Measurements from ENCODE around the gene TMEM106C. TPM values are rescaled to one million over a fixed set of nuclear protein-coding genes. Genes with fewer than 3 reads are reported as not detected.

The TMEM106C gene
- total RNA-seq, 1 donor from 2014 or later, result 59.1 TPM

DNA sequence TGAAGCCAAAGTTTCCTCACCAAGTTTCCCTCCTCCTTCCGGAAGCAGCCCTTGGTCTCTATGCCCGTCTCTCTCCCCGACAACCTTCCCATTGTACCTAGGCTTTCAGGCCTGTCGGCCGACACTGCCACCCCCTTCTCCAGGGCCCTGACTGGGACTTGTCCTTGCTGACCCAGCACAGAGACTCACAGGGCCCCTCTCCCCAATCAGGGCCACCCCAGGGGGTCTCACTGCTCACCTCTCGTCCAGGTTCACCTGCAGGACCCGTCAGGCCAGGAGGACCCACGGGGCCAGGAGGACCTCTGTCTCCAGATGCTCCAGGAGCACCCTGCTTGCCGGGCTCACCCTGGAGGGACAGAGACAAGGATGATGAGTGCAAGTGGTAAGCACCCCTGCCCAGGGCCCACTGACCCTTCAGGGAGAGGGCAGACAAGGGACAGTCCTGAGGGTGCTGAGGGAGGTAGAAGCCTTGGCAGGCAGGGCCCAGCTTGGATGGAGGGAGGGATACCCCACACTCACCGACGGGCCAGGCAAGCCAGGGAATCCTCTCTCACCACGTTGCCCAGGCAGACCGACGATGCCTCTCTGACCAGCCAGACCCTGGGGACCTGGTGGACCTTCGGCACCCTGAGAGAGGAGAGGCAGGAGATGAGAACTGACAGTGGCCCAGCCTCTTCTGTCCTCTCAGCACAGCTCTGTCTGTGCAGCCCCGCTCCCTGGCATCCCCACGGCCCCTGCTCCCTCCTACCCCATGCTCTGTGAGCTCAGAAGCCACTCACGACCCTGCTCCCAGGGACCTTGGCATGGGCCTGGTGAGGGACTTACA lies 14.6 kb downstream of the TMEM106C start:
- DNase-seq (ENCODE audit: low spot score in 2 of 2), result no peak
- FAIRE-seq, result no peak

DNA sequence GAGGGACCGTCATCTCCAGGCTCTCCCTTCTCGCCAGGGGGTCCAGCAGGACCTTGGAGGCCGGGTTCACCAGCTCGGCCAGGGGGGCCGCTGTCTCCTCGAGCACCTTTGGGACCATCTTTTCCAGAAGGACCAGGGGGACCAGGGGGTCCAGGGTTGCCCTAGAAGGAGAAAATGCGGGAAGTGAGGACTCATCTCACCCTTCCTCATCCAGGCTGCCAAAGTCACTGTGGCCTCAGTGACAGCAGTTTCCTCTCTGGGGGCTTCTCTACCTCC lies 15.1 kb downstream of the TMEM106C start:
- DNase-seq (ENCODE audit: low spot score in 2 of 2) (no peak), FAIRE-seq (no peak)

DNA sequence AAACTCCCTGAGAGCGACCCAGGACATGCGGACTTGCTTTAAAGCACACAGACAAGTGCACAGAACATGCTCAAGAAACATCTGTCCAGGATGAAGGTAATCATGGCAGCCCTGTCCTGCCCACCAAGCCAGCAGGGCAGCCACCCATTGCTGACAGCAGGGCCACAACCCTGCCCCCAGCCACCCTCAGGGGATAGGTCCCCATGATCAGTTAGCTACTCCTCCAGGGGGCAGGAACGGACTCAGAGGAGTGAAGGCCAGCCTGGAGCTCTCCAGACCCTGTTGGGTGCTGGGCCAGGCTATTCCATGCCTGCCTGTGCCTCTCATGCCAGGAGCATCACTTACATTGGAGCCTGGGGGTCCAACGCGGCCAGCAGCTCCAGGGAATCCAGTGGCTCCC lies 15.8 kb downstream of the TMEM106C start:
- no peak for DNase-seq (ENCODE audit: low spot score in 2 of 2)
- no peak for FAIRE-seq

DNA sequence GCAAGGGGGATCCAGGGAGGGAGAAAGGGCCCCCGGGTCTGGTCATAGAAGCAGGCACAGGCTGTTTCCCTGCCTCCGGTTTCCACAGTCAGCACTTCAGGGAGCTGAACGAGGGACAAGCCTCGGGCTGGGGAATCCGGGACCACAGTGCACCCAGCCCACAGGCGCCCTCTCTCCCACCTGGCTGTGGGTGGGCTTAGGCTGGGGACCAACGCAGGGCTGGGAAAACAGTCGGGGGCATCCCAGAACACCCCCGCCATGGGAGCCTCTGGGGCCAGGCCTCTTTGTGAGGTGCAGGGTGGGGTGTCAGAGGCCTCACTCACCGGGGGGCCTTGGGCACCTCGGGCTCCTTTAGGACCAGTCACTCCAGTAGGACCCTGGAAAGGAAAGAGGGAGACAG lies 16.3 kb downstream of the TMEM106C start:
- FAIRE-seq, result no peak
- DNase-seq (ENCODE audit: low spot score in 2 of 2), result no peak

DNA sequence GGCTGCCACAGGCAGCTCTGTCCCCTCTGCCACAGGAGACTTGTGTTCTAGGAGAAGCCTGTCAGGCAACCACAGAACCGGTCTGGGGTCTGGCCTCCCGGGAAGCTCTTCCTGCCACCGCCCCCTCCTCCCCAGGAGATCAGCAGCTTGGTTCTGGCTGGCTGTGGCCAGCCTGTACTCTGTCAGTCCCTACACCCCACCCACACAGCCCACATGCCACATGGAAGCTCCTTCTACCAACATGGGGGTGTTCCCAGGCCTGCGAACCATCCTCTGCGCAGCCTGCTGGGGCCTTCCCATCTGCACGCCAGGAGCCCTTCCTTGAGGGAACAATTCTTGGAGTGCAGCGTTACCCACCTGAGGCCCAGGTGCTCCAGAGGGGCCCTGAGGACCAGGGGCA lies 16.8 kb downstream of the TMEM106C start:
- peak in 1 of 2 donors; percentile 63 for DNase-seq (ENCODE audit: low spot score in 2 of 2)
- FAIRE-seq, result no peak

DNA sequence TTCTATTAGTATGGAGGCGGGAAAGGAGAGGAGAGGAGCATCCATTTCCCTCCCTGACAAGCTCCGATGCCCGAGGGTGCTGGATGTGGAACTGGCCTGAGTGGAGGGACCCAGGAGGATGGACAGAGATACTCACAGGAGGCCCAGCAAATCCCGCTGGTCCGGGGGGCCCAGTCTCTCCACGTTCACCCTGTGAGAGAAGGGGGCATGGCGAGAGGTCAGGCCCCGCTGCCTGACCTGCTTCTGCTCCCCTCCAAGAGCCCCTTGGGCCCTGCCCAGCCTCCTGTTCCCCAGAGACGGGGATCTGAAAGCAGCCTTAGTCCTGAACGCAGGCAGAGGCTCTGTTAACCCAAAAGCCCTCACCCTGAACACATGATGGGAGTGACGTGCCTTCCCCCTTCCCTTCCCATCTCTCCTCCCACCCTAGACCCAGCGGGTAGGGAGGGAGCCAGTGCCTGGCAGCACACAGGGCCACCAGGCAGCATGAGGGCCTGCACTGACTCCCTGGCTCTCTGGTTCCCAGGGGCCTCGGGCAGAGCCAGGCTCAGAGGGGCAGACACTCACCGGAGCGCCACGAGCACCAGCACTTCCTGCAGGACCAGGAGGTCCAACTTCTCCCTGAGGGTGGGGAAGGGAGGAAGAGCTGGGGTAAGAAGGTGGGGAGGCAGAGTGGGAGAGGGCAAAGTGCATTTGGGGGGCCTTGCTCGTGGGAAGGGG lies 17.5 kb downstream of the TMEM106C start:
- no peak for FAIRE-seq
- DNase-seq (ENCODE audit: low spot score in 2 of 2), result no peak

DNA sequence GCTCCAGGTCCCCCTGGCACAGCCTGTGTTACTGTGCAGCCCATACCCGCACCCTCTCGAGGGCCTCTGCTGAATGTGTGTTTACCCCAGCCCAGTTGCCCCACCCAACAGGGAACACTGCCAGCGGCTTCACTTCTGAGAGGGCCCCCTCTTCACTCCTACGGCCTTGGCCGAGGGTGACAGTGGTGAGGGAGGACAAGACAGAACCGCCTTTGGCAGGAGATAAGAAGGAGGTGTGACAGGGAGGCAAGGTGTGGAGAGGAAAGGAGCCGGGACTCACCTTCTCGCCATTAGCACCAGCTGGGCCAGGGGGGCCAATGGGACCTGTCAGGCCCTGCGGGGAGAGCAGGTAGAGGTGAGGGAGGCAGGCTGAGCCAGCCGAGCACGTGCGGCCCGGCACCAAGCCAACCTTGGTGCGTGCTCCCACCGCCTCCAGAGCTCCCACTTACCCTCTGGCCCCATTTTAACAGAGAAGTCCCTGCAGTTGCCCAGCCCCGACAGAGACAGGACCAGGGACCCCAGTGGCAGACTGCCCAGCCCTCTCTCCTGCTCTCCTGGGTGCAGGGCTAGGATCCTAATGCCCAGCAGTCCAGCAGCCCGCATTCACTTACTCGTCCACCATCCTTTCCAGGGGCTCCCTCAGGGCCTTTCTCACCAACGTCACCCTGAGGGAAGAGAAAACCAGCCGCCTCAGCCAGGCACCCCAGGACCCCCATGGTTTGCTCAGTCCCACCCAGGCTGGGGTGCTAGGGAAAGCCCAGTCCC lies 18.3 kb downstream of the TMEM106C start:
- DNase-seq (ENCODE audit: low spot score in 2 of 2), result no peak
- FAIRE-seq, result no peak

DNA sequence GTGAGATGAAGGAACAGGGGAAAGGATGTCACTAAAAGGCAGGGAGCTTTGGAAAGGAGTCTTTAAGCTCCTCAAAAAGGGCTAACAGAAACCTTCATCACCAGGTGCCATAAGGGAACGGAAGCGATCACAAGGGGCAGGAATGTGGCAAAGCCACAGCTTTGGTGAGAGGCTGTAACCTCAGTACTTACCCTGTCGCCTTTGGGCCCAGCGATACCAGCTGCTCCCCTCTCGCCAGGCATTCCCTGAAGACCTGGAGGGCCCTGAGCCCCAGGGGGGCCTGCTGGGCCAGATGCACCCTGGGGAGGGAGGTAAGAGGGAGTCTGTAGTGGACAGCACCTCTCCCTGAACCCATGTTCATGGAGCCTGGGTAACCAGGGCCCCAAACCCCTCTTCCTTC lies 18.9 kb downstream of the TMEM106C start:
- no peak for FAIRE-seq

DNA sequence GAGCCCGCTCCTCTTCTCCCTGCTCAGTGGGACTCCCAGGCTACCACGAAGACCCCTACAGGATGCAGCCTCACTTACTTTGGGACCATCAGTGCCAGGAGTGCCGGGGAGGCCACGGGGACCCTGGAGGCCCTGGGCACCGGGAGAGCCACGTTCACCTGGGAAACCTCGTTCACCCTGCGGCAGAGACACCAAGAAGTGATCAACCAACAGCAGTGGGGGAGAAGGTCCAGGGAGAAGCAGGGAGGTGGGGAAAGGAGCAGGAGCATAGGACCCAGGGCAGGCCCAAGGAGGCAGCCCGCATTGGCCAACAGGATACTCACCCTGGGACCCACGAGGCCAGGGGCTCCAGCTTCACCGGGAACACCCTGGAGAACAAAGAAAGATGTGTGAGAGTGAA lies 19.4 kb downstream of the TMEM106C start:
- DNase-seq (ENCODE audit: low spot score in 2 of 2) (no peak), FAIRE-seq (no peak)

More for the DNA sequence above, 18.9 kb downstream of the TMEM106C start:
- no peak for DNase-seq (ENCODE audit: low spot score in 2 of 2)

DNA sequence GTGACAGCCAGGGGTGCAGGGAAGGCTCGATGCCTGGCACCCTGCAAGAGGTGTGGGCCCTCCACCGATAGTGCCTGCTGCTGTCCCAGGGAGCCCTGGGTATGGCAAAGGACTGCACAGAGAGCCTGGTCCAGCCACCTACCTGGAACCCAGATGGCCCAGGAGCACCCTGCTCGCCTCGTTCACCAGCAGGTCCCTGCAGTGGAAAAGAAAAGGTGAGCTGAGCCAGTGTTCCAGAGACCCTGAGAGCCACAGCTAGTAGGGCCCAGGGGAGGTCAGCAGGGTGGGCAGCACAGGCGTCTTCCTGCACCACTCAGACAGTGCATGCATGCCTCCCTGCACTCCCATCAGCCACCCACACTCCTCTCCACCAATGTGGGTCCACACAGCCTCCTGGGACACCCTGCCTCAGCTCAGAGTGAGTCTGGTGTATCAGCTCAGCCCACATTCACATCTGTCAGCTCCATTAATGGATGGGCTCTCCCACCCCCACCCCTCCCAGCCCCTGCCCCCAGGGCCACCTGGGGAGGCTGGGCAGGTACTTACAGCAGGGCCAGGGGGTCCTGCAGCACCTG lies 20.2 kb downstream of the TMEM106C start:
- no peak for DNase-seq (ENCODE audit: low spot score in 2 of 2)
- FAIRE-seq, result no peak

DNA sequence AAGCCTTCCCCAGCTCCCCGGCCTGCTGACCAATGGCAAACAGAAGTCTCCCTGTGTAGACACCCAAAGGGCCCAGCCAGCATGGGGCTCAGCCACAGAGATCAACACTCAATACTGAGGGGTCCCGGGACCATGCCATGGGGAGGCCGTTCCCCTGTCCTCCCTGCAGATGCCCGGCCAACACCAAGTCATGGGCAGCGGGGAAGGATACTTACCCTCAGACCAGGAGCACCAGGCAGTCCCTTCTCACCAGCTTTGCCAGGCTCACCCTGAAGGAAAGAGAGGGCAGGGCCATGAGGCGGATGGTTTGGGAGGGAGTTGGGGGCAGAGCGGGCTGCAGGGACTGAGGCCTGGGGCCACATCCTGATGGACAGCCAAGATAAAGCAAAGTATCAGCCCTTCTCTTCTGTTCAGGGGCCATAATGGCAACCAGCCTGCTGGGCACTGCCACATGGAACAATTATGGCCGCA lies 21.0 kb downstream of the TMEM106C start:
- FAIRE-seq (no peak), DNase-seq (ENCODE audit: low spot score in 2 of 2) (no peak)

DNA sequence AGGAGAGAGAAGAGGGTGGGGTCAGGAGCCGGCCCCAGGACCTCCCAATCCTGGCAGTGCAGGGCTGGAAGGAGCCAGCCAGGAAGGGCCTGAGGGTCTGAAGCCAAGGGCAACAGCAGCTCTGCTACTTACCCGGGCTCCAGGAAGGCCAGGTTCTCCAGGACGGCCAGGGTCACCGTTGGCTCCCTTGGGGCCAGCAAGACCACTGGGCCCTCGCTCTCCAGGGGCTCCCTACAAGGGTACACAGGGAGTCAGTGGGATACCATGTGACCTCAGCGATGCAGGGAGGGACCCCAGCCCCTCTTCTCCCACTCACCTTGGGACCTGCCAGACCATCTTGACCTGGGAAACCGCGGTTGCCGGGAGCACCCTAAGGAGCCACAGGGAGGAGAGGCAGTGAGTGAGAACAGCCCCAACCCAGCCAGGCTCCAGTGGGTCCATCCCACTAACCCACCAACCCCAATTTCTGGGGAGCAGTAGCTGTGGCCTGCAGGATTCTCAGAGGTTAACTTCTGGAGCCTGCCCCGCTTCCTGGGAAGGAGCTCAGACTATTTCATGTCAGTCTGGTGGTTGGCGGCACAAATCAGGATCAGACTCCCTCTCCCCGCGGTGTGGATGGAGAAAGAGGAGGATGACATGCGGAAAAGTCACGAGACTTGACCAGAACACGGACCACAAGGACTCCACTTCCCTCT lies 22.3 kb downstream of the TMEM106C start:
- no peak for DNase-seq (ENCODE audit: low spot score in 2 of 2)
- no peak for FAIRE-seq

DNA sequence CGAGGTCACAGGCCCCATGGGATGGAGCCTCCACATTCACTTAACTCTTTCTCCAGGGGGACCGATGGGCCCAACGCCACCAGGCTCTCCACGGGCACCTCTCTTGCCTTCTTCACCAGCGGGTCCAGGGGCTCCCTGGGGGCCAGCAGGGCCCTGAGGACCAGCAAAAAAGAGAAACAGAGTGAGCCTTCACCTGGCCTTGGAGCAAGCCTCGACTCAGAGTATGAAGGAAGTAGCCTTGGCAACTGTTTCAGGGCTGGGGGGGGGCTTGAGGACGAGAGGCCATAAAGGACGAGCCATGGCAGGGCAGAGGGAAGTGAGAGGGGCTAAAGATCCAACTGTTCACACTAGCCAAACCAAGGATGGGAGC lies 22.9 kb downstream of the TMEM106C start:
- FAIRE-seq, result no peak
- DNase-seq (ENCODE audit: low spot score in 2 of 2), result no peak

DNA sequence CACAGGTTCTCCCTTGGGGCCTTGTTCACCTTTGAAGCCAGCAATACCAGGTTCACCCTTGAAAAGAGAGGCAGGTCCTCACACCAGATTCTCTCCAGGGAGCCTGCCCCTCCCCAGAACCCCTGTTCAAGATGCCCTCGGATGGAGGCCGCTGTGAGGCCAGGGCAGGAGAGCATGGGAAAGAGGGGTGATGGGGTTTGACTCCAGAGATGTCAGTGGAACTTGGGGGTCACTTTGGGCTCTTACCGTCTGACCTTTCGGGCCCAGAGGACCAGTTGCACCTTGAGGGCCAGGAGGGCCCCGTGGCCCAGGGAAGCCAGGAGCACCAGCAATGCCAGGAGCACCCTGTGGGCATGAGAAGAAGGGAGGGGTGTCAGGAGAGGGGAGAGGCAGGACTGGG lies 23.4 kb downstream of the TMEM106C start:
- FAIRE-seq, result no peak
- no peak for DNase-seq (ENCODE audit: low spot score in 2 of 2)

DNA sequence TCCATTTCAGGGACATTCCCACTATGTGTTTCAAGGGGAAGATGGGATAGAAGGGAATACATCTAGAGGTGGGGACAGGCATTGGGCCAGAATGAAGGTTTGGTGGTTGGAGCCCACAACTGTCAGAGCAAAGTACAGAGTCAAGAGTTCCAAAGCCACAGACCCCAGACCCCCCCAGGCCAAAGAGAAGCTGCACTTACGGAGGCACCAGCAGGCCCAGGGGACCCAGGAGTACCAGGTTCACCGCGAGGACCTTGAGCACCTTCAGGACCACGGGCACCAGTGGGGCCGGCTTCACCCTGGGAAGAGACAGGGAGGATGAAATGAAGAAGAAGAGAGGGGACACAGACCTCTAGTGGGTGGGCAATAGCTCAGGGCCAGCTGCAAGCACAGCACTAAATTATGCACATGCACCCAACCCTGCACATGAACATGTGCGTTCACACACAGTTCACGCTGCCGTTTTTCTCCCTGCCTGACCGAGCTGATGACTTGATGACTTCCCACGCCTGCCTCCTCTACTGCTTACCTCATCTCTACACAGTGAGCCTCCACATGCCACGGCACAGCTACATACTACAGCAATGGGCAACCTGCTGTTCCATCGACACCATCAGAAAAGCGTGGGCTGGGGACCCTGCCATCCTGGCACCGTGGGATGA lies 24.1 kb downstream of the TMEM106C start:
- peak in 1 of 2 donors; percentile 41 for DNase-seq (ENCODE audit: low spot score in 2 of 2)
- no peak for FAIRE-seq

DNA sequence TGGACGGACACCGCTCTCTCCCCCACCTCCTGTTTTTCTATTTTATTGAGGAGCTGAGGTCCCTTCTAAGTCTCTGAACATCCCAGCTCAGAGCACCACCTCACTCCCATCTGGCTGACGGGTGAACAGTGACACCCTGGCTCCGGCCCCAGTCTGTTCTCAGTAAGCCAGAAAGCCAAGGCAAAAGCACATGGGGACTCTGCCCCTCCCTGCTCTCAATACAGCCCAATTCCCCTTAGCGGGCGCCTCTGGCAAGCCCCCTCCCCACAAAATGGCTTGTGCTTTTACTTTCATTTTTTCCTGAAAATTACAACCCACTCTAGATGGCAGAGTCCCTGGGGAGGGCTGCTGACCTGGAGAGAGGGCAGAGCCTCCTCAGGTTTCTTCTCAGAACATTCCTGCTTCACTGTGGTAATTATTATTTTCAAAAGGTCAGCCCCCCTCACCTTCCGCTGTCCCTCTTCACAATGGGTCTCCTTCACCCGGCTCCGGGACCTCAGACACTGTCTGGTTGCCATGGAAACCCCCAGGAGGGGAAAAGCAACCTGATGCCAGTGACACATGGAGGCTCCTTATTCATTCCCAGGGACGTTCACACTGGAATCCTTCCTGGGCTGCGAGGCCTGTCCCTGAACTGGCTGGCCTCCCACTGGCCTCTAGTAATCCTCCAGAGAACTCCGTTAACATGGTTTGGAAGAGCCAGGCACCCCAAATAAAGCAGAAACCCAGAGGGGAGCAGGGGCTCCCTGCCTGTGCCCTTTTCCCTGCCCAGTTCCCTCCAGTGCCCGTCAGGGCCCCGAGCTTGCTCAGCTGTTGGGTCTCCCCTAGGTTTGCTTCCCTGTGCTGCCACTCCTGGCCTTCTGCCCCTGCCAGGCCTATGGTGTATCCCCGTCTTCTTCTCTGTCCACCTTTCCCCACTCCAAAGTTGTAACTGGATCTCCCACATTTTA lies 25.0 kb downstream of the TMEM106C start:
- FAIRE-seq (no peak), DNase-seq (ENCODE audit: low spot score in 2 of 2) (no peak)

DNA sequence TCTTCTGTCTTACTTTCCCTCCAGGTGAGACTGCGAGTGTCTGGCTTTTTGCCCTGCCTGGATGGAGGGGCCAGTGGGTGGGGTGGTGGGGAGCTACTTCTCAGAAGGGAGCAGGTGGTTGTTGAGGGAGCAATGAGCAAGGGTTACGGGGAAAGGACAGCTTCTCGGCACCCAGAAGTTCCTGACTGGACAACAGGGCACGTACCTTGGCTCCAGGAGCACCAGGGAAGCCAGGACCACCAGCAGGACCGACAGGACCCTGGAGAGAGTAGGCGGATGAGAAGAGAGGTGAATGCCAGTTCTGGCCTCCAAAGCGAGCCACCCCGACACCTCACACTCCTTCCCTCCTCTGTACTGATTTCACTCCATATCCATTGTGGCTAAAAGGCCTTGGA lies 25.6 kb downstream of the TMEM106C start:
- DNase-seq (ENCODE audit: low spot score in 2 of 2), result no peak
- FAIRE-seq, result no peak

DNA sequence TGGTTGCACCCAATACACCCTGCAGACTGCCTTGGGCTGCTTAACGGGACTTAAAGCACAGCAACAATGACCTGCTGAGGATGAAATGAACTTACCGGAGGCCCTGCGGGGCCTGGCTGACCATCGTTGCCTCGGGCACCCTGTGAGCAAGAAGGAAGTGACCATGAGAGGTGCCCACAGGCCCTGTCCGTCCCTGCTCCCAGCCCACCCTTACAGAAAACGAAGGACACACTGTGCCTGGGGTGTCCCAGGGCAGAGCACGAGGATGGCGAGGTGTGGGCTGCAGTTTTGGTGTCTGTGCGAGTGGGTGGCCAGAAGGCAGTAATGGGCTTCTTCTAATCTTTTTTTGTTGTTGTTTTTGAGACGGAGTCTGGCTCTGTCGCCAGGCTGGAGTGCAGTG lies 26.3 kb downstream of the TMEM106C start:
- DNase-seq (ENCODE audit: low spot score in 2 of 2), result no peak

More for the DNA sequence above, 26.3 kb downstream of the TMEM106C start:
- no peak for FAIRE-seq

Data from frontal cortex (tissue), 4 donors.